SK-N-SH (cell line): Measurements from ENCODE around the gene ETNK2. TPM values are rescaled to one million over a fixed set of nuclear protein-coding genes. Genes with fewer than 3 reads are reported as not detected.

Experiments used
- CTCF ChIA-PET: fragments of 300-600, 350-600 bp; formaldehyde crosslinking; extraction: SDS; loops from one replicate; lab custom pipeline; 2021; lab: Yijun Ruan, JAX
- POLR2A ChIA-PET: fragments of 350-600 bp; sonication (Branson Sonifier 250); formaldehyde crosslinking; extraction: SDS; loops from one replicate; lab custom pipeline; 2020; ENCODE audit warnings: antibody characterized with exemption, inconsistent platforms; lab: Yijun Ruan, JAX
- DNase-seq: peaks from one replicate; pipeline ENCODE4 v3.0.0; 2012
- H2AFZ ChIP-seq: fragments of 200-600 bp; sonication (generic); 2 replicates; pipeline ENCODE4 v1.8.1; 2016; ENCODE audit warnings: antibody characterized with exemption, mild to moderate bottlenecking, low read depth
- H3F3A ChIP-seq: fragments of 200-600 bp; sonication (generic); replicated peaks from 2 replicates; pipeline ENCODE3; 2016; ENCODE audit warnings: antibody characterized with exemption, mild to moderate bottlenecking; ENCODE audit not compliant: insufficient read depth
- H3K27ac ChIP-seq, 2 experiments: fragments of 200-500 bp in 1 of 2; fragments of 200-600 bp in 1 of 2; sonication (Bioruptor generic) in 1 of 2; sonication (generic), shearing (Covaris generic) in 1 of 2; 2 replicates each; pipeline versions ENCODE4 v1.5.1 to v1.6.1; 2014 to 2016; ENCODE audit warnings: low read depth in 2 of 2, inconsistent platforms in 1 of 2, low read length in 1 of 2, mild to moderate bottlenecking in 1 of 2, mixed read lengths in 1 of 2
- H3K27me3 ChIP-seq: fragments of 200-600 bp; sonication (generic), shearing (Covaris generic); 2 replicates; pipeline ENCODE4 v1.6.1; 2016; ENCODE audit warnings: mixed run types; ENCODE audit not compliant: insufficient read depth
- H3K36me3 ChIP-seq, 2 experiments: fragments of 200-500 bp in 1 of 2; fragments of 200-600 bp in 1 of 2; sonication (Bioruptor generic) in 1 of 2; sonication (generic) in 1 of 2; replicated peaks in 1 of 2; 2 replicates each; pipeline versions ENCODE3 to v1.5.1; 2014 to 2016; ENCODE audit warnings: low read length in 1 of 2, mild to moderate bottlenecking in 1 of 2; ENCODE audit not compliant: insufficient read depth in 2 of 2, control insufficient read depth in 1 of 2
- H3K4me1 ChIP-seq, 2 experiments: fragments of 200-500 bp in 1 of 2; fragments of 200-600 bp in 1 of 2; sonication (Bioruptor generic) in 1 of 2; sonication (generic), shearing (Covaris generic) in 1 of 2; 2 replicates each; pipeline versions ENCODE4 v1.5.1 to v1.6.1; 2014 to 2016; ENCODE audit warnings: low read depth in 1 of 2, low read length in 1 of 2, mixed run types in 1 of 2; ENCODE audit not compliant: insufficient read depth in 2 of 2, control insufficient read depth in 1 of 2
- H3K4me2 ChIP-seq: fragments of 200-600 bp; sonication (generic), shearing (Covaris generic); 2 replicates; pipeline ENCODE4 v1.6.1; 2017; ENCODE audit warnings: mixed run types
- H3K4me3 ChIP-seq, 2 experiments: fragments of 200-500 bp in 1 of 2; fragments of 200-600 bp in 1 of 2; sonication (Bioruptor generic) in 1 of 2; sonication (generic), shearing (Covaris generic) in 1 of 2; 2 replicates each; pipeline versions ENCODE4 v1.5.1 to v1.8.1; 2014 to 2016; ENCODE audit warnings: low read depth in 2 of 2, inconsistent platforms in 1 of 2, low read length in 1 of 2, mild to moderate bottlenecking in 1 of 2, mixed read lengths in 1 of 2, moderate library complexity in 1 of 2
- H3K79me2 ChIP-seq: fragments of 200-600 bp; sonication (generic); 2 replicates; pipeline ENCODE4 v1.8.1; 2017; ENCODE audit warnings: mild to moderate bottlenecking; ENCODE audit not compliant: insufficient read depth
- H3K9ac ChIP-seq: fragments of 200-600 bp; sonication (generic); 2 replicates; pipeline ENCODE4 v1.6.1; 2017; ENCODE audit warnings: mixed run types
- H3K9me2 ChIP-seq: fragments of 200-600 bp; sonication (generic); 2 replicates; pipeline ENCODE4 v1.6.1; 2017; ENCODE audit warnings: mixed run types
- H3K9me3 ChIP-seq: fragments of 200-600 bp; sonication (generic); 2 replicates; pipeline ENCODE4 v1.6.1; 2017; ENCODE audit warnings: mixed run types, mild to moderate bottlenecking, moderate library complexity
- H4K20me1 ChIP-seq: fragments of 200-600 bp; sonication (generic); 2 replicates; pipeline ENCODE4 v1.6.1; 2017; ENCODE audit warnings: mild to moderate bottlenecking, mixed run types; ENCODE audit not compliant: insufficient read depth
- CTCF ChIP-seq: fragments of 200-600 bp; sonication (generic); IDR thresholded peaks from 2 replicates; pipeline ENCODE4 v1.6.1; 2017; ENCODE audit warnings: antibody characterized with exemption, mild to moderate bottlenecking, moderate library complexity
- EZH2phosphoT487 ChIP-seq: fragments of 200-600 bp; sonication (generic); IDR thresholded peaks from 2 replicates; pipeline ENCODE4 v1.6.1; 2017; ENCODE audit warnings: low read depth, mixed run types, mild to moderate bottlenecking, antibody characterized with exemption, moderate library complexity, borderline replicate concordance
- FOXJ3 ChIP-seq: sonication (generic); formaldehyde crosslinking; IDR thresholded peaks from 2 replicates; pipeline ENCODE4 v1.5.1; 2020; ENCODE audit warnings: mild to moderate bottlenecking, missing genetic modification reagents
- GATA2 ChIP-seq: sonication (generic); formaldehyde crosslinking; IDR thresholded peaks from 2 replicates; pipeline ENCODE4 v1.5.0; 2020; ENCODE audit warnings: mild to moderate bottlenecking, missing genetic modification reagents
- MXI1 ChIP-seq: IDR thresholded peaks from 2 replicates; pipeline ENCODE4 v1.6.1; 2012; ENCODE audit warnings: mild to moderate bottlenecking, low read depth, low read length, improper control_type of control experiment
- NFIC ChIP-seq: IDR thresholded peaks from 2 replicates; pipeline ENCODE4 v1.4.0; 2012; ENCODE audit warnings: borderline replicate concordance
- PBX3 ChIP-seq: IDR thresholded peaks from 2 replicates; pipeline ENCODE4; 2012
- POLR2AphosphoS5 ChIP-seq: IDR thresholded peaks from 2 replicates; pipeline ENCODE4 v1.6.1; 2012; ENCODE audit warnings: low read depth, low read length
- SIN3A ChIP-seq: IDR thresholded peaks from 2 replicates; pipeline ENCODE4 v1.6.1; 2012; ENCODE audit warnings: low read depth, mild to moderate bottlenecking, low read length, moderate library complexity, borderline replicate concordance
- TCF12 ChIP-seq: IDR thresholded peaks from 2 replicates; pipeline ENCODE4 v1.4.0; 2012
- TEAD4 ChIP-seq: IDR thresholded peaks from 2 replicates; pipeline ENCODE4 v1.4.0; 2012; ENCODE audit warnings: mild to moderate bottlenecking, borderline replicate concordance; ENCODE audit not compliant: insufficient read depth
- YY1 ChIP-seq: IDR thresholded peaks from 2 replicates; pipeline ENCODE4 v1.4.0; 2012; ENCODE audit warnings: low read depth, mild to moderate bottlenecking
- WGBS: methylation state at CpG from one replicate; pipeline ENCODE4 v1.1.6; 2017; ENCODE audit warnings: low lambda C conversion rate; 5-methylcytosine and 5-hydroxymethylcytosine counted together
- polyA plus RNA-seq, 3 experiments: library from polyadenylated mRNA; depleted of rRNA; stranded (reverse); fragments of >200 nt; gene quantifications; 2 replicates each; pipeline ENCODE4 v1.2.3, GENCODE V29; 2012
- TF ChIP-seq, protein P1 (sequence below): IDR thresholded peaks from 2 replicates; pipeline ENCODE4 v1.4.0; 2012; ENCODE audit warnings: low read depth, borderline replicate concordance

ETNK2 gene
- polyA plus RNA-seq, 1 of the 3 experiments (the other 2 are of a cell fraction) = 16.1 TPM

DNA sequence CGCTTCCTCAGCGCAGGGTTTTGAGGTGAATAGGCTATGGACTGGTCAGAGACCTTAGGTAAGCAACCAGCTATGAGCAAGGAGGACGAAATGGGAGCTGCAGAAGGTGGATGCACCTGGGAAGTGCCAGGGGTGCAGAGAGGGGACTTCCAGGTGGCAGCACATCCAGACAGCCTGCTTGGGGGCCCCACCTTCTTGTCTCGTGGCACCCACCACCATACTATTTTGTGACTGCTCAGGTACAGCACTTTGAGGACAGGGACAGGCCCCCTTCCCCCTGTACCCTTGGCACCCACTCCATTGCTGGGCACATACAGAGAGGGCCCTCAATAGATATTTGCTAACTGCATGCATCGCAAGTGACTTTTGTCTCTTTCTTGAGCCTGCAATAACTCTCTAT is 45.2 kb upstream of the ETNK2 start:
- 87% methylated on average over 4 of the region's 5 CpGs for WGBS
- Histone ChIP-seq H3K27ac (no peak overlapping the region), H3K4me1 (peaks cover 2 to 26% of the 10 kb centered on the region in 2 experiments; a peak in 2 of 4 replicates), H2AFZ (no peak overlapping the region), H3K27me3 (no peaks in the 10 kb centered on the region), H3K9me2 (no peaks in the 10 kb centered on the region), H3F3A (no peaks in the 10 kb centered on the region), H3K4me2 (no peak overlapping the region), H3K36me3 (no peaks in the 10 kb centered on the region), H3K79me2 (no peaks in the 10 kb centered on the region), H3K9me3 (no peaks in the 10 kb centered on the region), H4K20me1 (no peaks in the 10 kb centered on the region), H3K4me3 (no peak overlapping the region), H3K9ac (no peak overlapping the region)
- ChIA-PET POLR2A (no interaction called here), CTCF (interaction anchor here (1.5 to 2.4 kb wide), 2 partner anchors 10 to 167 kb away, joined by 3 to 22 read pairs; no protein-coding TSS in a partner anchor)
- TF ChIP-seq TEAD4 (no peak), CTCF (no peak)
- no peak for DNase-seq

- Histone ChIP-seq H3K27ac (no peak within 1 kb of the TSS), H4K20me1 (no peaks in the 10 kb centered on the region), H3K4me1 (peaks cover 2 to 26% of the 10 kb centered on the region in 2 experiments; a peak in 2 of 4 replicates), H3K79me2 (no peaks in the 10 kb centered on the region), H3K9me3 (no peaks in the 10 kb centered on the region), H3K9ac (no peak within 1 kb of the TSS; the same call in 1 of the 2 replicates), H3K9me2 (no peaks in the 10 kb centered on the region), H2AFZ (peak within 1 kb of the TSS; percentile 22; the same call in 1 of the 2 replicates), H3K36me3 (no peaks in the 10 kb centered on the region), H3K27me3 (no peaks in the 10 kb centered on the region), H3K4me3 (no peak within 1 kb of the TSS), H3F3A (no peaks in the 10 kb centered on the region), H3K4me2 (peak within 1 kb of the TSS; percentile 19; the same call in 1 of the 2 replicates)
- CTCF ChIA-PET = interaction anchor here (0.6 to 1.2 kb wide), 3 partner anchors 11 to 167 kb away, joined by 3 to 7 read pairs (median 3); no protein-coding TSS in a partner anchor
- WGBS = 64% methylated on average over 13 of the region's 18 CpGs
- POLR2A ChIA-PET = no interaction called here
- DNase-seq = no peak
- TF ChIP-seq FOXJ3 (CRISPR knock-in tag) (no peak), PBX3 (no peak), YY1 (no peak), SIN3A (no peak), MXI1 (no peak), EZH2phosphoT487 (no peak), NFIC (no peak), CTCF (no peak), POLR2AphosphoS5 (no peak), GATA2 (CRISPR knock-in tag) (no peak), TCF12 (no peak)
- TF ChIP-seq, protein P1, sequence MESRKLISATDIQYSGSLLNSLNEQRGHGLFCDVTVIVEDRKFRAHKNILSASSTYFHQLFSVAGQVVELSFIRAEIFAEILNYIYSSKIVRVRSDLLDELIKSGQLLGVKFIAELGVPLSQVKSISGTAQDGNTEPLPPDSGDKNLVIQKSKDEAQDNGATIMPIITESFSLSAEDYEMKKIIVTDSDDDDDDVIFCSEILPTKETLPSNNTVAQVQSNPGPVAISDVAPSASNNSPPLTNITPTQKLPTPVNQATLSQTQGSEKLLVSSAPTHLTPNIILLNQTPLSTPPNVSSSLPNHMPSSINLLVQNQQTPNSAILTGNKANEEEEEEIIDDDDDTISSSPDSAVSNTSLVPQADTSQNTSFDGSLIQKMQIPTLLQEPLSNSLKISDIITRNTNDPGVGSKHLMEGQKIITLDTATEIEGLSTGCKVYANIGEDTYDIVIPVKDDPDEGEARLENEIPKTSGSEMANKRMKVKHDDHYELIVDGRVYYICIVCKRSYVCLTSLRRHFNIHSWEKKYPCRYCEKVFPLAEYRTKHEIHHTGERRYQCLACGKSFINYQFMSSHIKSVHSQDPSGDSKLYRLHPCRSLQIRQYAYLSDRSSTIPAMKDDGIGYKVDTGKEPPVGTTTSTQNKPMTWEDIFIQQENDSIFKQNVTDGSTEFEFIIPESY = no peak
Measured at GRCh38 chr1:204196068-204196795, 44.4 kb upstream of the ETNK2 start, which contains the start of gene KISS1. Gene KISS1 (minus strand): TSS chr1:204196491. CDS start chr1:204192876, 3,615 bp downstream.
